ENCODE measurements around the gene ERAP2.
"Not testable (repeated sequence)": the region's sequence is repeated elsewhere in the genome, so short reads cannot be mapped to it uniquely, and the experiment has no call there.

Gene ERAP2

GRCh38 chr5:96903300-96903699 is 27.0 kb downstream of the ERAP2 start:
- no peak for DNase-seq

DNA sequence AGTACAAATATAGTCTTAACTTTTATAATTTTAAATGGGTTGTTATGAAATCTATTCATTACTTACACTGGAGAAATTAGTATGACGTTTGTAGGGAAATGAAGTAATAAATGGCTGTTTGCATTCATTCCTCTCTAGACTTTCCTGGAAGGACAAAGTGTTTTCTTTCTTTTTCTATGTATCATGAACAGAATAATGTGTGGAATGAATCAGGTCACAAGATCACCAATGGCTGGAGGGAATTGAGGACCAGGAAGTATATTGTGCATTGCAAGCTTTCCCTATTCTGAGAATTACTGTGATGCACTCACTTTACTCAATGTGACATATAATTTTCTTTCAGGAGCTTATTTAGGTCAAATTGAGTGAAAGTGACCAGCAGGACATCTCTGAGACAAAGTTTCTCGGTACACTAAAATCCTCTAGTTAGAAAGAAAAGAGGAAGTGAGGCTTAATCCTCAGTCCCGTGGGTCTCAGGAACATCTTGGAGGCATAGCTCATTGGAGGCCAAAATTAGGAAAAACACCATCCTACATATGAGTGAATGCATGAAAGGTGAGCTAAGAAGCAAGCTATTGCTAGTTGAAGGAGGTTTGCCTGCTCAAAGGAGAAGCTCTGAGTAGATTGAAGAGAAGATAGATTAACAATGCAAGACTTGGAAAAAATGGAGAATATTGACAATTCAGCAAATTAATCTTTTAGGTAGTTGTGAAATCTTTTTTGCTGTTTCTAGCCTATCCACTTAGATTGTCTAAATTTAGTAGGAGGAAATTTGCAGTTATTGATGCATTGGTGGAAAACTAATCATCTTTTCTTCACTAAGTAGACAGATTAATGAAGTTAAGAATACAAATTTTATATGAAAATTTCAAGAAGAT is 28.0 kb downstream of the ERAP2 start:
- DNase-seq, result no peak

- DNase-seq, result no peak
Observed at GRCh38 chr5:96905864-96906263, 29.6 kb downstream of the ERAP2 start.

GRCh38 chr5:96909003-96909402 is 32.7 kb downstream of the ERAP2 start:
- no peak for DNase-seq

DNA sequence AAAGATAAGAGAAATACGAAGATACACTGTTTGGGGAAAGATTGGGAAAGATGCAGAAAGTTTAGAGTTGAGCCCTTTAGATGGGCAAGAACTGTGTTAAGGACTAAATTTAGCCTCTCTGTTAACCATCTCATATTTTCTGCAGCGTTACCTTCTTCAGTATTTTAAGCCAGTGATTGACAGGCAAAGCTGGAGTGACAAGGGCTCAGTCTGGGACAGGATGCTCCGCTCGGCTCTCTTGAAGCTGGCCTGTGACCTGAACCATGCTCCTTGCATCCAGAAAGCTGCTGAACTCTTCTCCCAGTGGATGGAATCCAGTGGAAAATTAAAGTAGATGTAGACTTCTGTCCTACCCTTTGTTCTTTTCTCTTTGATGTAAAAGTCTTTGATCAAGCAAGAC is 33.1 kb downstream of the ERAP2 start:
- no peak for DNase-seq

GRCh38 chr5:96911139-96911538 is 34.8 kb downstream of the ERAP2 start:
- DNase-seq, result no peak

- DNase-seq, result no peak
Observed at GRCh38 chr5:96913233-96913632, 36.9 kb downstream of the ERAP2 start.

GRCh38 chr5:96919754-96920197 is 43.5 kb downstream of the ERAP2 start:
- no peak for DNase-seq

DNA sequence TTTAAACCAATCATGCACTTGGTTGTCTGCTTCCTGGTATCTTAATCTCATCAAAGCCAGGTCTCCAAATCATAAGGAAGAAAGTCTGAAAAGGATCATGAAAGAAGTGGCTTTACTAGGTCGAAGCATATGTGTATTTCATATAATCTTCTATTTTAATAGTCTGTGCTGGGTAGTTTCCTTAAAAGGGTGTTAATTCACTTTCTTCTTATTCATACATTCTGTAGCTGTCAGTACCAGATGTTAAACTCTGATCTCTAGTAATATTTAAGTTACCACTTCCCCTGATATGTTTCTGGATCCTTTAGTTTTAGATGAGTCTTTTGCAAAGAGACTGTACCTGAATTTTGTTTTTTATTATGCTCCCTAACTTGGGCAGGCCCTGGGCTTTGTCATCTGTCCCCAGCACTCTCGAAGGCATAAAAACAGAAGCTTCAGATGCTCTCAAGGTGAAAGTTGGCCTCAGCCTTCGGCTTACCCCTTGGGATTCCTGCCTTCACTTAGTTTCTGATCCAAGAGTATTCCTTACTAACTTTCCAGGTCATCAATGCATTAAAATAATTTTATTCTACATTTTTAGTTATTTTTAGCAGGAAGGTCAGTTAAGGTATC is 44.5 kb downstream of the ERAP2 start:
- no peak for DNase-seq

GRCh38 chr5:96922499-96923244 is 46.4 kb downstream of the ERAP2 start:
- no peak for DNase-seq

- DNase-seq, result no peak
Observed at GRCh38 chr5:96924016-96924443, 47.7 kb downstream of the ERAP2 start.

- DNase-seq, result no peak
Observed at GRCh38 chr5:96926276-96926675, 50.0 kb downstream of the ERAP2 start.

DNA sequence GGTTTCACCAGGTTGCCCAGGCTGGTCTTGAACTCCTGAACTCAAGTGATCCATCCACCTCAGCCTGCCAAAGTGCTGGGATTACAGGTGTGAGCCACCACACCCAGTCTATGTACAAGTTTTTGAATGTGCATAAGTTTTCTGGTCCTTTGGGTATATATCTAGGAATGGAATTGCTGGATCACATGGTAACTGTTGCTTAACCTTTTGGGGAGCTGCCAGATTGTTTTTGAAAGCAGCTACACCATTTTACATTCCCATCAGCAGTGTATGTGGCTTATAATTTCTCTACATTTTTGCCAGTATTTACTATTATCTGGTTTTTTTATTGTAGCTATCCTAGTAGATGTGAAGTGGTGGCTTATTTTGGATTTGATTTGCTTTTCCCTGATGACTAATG is 50.7 kb downstream of the ERAP2 start:
- no peak for DNase-seq

DNA sequence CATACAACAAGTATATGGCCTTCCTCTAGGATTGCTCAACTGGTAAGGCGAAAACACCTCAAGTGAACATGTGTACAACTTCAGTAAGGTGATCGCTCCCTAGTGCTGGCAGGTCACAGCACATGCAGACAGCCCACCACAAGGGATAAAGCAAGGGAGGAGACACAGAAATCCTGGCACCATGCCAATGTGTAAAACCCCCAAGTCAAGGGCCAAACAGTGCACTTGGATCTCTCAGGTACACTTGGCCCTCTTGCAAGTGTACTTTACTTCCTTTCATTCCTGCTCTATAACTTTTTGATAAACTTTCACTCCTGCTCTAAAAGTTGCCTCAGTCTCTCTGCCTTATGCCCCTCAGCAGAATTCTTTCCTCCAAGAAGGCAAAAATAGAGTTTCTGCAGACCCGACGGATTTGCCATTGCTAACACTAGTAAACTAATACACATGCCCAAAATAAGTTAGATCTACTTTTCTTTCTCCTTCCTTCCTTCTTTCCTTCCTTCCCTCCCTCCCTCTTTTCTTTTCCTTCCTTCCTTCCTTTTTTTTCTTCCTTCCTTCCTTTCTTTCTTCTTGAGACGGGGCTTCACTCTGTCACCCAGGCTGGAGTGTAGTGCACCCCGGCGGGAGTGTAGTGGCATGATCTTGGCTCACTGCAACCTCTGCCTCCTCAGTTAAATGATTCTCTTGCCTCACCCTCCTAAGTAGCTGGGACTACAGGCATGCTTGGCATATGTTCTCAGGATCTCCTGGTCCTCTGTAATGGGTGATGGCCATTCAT is 52.8 kb downstream of the ERAP2 start:
- no peak for DNase-seq

GRCh38 chr5:96930058-96930457 is 53.8 kb downstream of the ERAP2 start:
- DNase-seq, result no peak

DNA sequence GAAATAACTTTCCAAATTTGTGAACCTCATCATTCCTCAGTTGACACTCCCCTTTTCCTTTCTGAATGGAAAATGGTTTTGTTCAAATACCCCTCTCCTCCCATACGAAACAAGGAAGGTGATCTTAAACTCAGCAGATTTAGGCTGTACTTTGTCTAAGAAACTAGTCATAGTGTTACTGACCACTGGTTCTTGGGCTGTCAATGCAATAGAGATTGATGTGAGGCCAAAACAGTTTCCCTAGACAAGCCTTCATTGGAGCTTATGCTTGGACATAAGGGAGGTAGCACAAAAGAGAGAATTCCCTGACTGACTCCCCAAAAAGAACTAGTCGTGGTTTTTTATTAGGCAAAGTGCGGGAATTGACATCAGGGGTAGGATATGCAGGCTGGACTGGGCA is 54.3 kb downstream of the ERAP2 start:
- no peak for DNase-seq

DNA sequence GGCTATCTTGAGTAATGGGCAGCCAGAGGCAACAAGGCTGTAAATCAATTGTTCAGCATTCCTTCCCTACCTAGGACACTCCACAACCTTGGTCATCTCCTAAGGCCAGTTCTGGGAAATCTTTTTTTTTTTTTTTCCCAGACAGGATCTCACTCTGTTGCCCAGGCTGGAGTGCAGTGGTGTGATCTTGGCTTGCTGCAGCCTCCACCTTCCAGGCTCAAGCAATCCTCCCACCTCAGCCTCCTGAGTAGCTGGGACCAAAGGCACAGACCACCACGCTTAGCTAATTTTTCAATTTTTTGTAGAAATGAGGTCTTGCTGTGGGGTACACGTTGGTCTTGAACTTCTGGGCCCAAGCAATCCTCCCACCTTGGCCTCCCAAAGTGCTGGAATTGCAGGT is 54.7 kb downstream of the ERAP2 start:
- DNase-seq, result not testable (repeated sequence)

DNA sequence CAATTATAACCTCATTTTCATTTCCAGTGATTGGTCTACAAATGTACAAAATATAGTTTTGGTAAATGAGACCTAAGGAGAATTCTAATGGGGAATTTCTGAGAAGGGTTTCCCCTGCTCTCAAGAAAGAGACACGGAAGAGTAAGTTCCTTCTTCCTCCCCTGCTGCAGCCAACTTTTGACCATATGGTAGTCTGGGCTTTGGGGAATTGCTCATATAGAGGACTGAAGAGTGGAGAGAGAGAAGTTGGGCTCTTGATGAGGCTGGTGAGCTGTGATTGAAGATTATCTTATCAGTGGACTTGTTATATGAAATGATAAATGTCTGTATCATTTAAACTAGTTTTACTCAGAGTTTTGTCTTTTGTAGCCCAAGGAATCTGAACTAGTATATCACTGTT is 55.3 kb downstream of the ERAP2 start:
- no peak for DNase-seq

DNA sequence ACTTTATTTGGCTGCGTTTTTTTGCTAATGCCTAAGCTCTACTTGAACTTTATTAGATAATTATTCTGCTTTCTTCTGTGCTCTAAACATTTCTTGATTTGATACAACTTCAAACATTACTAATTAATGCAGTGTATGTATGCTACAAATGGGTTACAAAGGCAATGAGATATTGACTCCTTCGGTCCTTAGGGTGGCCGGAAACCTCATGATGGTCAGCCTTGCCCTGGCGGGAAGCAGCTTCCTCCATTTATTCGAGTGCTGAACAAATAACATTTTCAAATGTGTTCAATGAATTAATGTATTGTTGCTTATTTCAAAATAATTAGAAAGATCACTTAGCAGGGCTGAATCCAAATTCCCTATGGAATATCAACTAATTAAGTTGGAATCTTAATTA is 55.7 kb downstream of the ERAP2 start:
- no peak for DNase-seq

- DNase-seq, result peak; percentile 32
Observed at GRCh38 chr5:96933764-96934707, 57.7 kb downstream of the ERAP2 start.

- DNase-seq, result peak; percentile 97
Observed at GRCh38 chr5:96934708-96935558, 58.6 kb downstream of the ERAP2 start.

Data from GDM1 (cell line).